ENCODE measurements around the gene IQCF2.
"Not testable (repeated sequence)": the region's sequence is repeated elsewhere in the genome, so short reads cannot be mapped to it uniquely, and the experiment has no call there.

IQCF2 gene

DNA sequence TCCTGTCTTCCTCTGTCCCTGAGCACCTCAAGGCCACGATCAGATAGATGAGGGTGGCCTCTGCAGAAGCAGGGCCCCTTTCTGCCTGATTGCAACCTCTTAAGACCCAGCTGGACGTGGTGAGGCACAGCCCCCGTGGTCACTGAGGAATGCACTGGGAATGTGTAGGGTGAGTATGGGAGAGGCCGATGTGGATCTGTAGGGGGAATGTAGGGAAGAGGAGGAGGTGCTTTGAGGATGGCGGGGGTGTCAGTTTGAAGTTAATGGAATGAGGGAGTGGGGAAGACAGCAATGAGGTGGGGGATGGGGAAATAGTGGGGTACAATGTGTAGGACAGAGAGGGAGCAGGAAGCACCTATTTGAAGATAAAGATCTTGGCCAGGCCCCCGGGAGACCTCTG lies 14.8 kb downstream of the IQCF2 start:
- in situ Hi-C loops (cut with MboI; ENCODE audit: low sequenced_read_pairs), result no loop called here

DNA sequence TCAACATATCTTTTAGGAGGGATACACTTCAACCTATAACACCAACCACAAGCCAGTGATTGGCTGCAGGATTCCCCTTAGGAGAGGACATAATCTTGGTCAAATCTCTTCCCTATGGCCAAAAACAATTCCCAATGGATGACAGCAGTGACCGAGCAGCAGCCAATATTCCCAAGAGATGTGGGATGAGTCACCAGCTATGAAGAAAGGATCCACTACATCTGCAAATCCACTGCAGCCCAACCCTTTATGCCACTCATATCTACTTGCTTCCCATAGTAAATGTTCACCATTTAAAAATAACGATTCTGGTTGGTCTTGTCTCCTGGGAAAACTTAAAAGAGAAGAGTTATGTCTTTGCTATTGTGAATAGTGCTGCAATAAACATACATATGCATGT lies 18.5 kb downstream of the IQCF2 start:
- in situ Hi-C loops (cut with MboI; ENCODE audit: low sequenced_read_pairs), result no loop called here

DNA sequence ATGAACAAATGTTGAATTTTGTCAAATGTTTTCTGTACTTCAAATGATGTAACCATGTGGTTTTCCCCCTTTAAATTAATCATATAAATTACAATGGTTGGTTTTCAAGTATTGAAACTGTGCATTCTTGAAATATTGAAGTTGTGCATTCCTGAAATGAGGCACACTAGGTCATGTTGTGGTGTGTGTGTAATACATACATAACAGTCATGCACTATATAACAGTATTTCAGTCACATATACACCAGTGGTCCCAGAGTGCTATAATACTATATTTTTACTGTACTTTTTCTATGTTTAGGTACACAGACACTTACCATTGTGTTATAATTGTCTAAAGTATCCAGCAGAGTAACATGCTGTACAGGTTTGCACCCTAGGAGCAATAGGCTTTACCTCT lies 25.0 kb downstream of the IQCF2 start:
- in situ Hi-C loops (cut with MboI; ENCODE audit: low sequenced_read_pairs), result no loop called here

DNA sequence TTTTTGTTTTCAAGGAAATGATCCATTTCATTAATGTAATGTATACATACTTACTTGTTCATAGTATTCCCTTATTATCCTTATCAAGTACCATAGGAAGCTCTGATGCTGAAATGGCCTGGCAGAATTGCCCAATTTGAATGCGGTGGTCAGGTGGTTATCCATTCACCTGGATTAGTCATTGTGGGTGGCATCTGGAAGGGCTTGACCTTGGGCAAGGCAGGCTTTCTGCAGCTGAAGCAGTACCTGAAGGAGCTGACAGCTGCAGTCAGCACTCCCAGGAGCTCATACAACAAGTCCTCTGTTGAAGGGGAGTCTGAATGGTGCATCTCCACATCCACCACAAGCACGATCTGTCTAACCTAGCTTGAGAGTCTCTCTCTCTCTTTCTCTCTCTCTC lies 26.2 kb downstream of the IQCF2 start:
- in situ Hi-C loops (cut with MboI; ENCODE audit: low sequenced_read_pairs), result no loop called here

DNA sequence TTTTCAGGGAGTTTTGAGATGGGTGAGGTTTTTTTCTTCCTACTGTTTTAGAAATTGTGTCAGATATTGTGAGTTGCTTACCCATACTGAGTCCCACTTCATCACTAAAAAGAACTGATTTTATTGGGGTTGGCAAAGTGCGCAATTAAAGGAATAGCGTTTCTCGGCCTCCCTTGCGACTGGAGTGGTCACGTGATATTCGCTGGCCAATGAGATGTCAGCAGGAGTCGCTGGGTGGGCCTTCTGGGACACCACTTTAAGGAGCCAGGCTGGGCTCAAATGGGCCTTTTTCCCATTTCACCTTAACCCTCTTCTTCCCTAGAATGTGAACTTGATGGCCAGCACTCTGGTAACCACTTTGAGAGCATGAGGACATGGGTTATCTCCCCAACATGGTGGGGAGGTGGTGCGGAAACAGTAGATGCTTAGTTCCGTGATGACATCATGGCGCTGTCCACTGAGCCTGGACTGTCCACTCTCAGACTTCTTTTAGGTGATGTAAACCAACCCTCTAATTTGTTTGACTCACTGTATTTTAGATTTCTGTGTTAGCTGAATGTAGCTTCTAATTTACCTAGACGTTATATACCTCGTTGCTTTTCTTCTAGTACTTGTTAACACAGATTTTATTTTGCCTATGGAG lies 27.2 kb downstream of the IQCF2 start:
- in situ Hi-C loops (cut with MboI; ENCODE audit: low sequenced_read_pairs), result no loop called here

DNA sequence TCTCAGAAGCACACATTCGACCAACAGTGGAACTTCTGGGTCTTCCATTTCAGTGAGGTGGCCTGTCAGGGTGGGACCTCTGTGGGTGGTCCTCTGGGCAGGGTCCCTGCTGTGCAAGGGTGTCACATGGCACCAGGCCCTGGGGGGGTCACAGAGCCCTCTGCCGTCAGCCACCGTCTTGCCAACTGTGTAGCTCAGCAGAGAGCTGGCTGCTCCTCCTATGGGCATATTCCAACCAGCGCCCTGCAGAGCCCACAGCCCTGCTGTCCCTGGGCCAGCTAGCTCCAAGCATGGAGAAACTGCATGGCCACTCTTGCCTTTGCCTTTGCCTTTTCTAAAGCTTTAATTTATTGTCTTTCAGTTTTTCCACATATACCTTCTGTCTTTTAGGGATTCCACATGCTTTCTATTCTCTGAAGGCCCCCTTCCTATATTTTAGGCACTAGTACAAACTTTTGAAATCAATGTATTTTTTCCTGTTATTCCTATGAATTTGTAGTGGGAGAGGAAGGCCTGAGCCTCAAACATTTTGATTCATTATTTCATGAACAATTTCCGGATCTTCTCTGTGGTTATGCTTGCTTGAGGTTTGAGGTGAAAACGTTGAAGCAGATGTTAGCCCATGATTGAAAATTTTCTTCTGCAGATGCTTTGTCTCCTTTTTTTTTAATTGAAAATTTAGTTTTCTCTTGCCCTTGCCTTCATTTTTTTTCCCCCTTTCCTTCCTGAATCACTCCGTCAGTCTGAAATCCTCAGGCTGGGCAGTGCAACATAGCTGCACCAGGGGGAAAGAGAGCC lies 30.0 kb downstream of the IQCF2 start:
- in situ Hi-C loops (cut with MboI; ENCODE audit: low sequenced_read_pairs), result no loop called here

DNA sequence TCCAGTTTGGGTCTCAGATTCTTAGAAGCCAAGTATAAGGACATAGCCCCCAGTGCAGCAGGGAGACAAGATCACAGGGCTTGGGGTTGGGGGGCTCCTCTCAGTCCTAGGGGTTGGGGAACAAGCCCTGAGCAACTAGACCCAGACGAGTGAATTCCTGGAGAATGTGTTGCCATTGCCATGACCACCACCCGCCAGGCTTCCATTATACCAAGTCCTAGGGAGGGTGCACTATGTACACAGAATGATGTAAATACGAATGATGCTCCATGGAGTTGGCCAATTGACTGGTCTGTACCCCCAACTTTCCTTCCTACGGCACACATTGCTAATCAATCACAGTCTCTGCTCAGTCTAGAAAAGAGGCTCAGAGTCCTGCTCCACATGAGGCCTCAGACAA lies 33.0 kb downstream of the IQCF2 start:
- in situ Hi-C loops (cut with MboI; ENCODE audit: low sequenced_read_pairs), result no loop called here

DNA sequence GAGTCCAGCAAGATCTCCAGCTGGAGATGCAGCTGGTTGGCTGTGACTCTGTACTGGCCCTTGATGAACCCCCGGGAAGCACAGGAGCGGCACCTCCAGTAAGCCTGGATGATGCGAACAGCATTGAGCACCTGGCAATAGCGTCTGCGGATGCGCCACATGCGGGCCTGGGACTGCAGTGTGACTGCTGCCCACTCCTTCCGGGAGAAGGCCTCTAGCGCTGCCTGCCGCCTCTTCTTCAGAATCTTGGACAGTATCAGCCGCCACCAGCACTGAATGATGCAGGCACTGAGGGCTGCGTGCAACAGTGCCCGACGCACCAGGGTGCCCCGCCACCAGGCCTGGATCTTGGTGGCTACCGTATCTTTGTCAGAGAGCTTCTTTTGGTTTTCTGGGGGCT lies 33.5 kb downstream of the IQCF2 start:
- in situ Hi-C loops (cut with MboI; ENCODE audit: low sequenced_read_pairs), result no loop called here

DNA sequence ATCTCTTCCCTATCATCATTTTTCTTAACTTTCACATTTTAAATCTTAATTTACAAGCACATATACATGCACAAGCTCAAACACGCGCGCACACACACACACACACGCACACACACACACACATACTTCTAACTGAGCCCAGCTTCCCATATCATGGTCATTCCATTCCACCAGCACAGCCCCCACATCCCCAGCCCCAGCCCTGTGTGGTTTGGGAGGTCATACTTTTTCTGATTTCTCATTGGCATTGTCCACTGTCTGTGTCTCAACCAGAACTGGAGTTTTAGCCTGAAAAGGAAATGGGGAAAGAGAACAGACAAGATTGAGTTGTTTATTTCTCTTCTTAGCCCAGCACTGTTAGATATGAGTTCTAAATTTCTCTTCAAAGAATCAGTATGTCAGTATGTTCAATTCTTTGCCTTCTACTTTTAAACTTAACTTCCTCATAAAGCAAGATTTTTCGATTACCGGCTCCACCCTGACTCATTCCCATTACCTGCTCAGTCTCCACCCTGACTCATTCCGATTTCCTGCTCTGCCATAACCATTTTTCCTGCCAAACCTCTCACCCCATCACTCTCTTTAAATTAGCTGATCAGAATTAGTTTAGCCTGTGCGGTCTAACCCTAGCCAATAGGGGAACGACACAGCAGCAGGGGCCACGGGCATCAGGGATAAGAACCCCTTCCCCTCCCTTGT lies 35.3 kb downstream of the IQCF2 start:
- in situ Hi-C loops (cut with MboI; ENCODE audit: low sequenced_read_pairs), result no loop called here

DNA sequence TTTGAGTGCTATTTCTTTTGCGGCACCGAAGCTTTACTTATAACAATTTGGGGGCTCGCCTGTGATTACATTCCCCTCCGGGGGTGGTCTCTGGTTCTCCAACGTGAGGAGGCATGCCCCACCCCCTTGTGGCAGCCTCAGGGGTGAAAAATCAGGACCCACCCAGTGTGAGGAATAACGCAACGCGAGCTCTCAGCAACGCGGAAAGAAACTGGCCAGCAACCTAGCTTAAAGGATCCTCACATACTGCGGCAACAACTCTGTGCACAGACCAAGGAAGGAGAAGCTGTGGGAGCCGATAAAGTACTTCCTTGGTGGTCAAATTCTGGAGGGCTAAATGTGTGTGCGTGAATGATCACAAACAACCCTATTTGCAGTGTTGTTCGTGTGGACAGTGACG lies 36.0 kb downstream of the IQCF2 start:
- in situ Hi-C loops (cut with MboI; ENCODE audit: low sequenced_read_pairs), result no loop called here

DNA sequence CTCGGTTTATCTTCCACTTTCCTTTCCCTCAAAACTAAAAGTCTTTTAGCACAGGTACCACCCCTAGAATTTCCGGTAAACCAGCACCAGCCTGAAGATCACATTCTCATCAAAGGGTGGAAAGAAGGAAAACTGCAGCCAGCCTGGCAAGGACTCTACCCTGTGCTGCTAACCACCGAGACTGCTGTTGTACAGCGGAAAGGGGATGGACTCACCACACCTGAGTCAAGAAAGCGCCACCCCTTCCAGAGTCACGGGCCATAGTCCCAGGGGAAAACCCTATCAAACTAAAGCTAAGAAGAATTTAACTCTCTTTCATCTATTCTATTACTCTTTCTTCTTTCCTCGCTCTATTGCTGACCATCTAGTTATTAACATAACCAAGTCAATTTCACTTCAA lies 38.6 kb downstream of the IQCF2 start:
- in situ Hi-C loops (cut with MboI; ENCODE audit: low sequenced_read_pairs), result not testable (repeated sequence)

DNA sequence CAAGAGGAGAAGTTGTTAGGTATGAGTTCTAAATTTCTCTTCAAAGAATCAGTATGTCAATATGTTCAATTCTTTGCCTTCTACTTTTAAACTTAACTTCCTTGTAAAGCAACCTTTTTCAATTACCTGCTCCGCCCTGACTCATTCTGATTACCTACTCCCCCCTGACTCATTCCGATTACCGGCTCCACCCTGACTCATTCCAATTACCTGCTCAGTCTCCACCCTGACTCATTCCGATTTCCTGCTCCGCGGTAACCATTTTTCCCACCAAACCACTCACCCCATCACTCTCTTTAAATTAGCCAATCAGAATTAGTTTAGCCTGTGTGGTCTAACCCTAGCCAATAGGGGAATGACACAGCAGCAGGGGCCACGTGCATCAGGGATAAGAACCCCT lies 40.9 kb downstream of the IQCF2 start:
- in situ Hi-C loops (cut with MboI; ENCODE audit: low sequenced_read_pairs), result not testable (repeated sequence)

DNA sequence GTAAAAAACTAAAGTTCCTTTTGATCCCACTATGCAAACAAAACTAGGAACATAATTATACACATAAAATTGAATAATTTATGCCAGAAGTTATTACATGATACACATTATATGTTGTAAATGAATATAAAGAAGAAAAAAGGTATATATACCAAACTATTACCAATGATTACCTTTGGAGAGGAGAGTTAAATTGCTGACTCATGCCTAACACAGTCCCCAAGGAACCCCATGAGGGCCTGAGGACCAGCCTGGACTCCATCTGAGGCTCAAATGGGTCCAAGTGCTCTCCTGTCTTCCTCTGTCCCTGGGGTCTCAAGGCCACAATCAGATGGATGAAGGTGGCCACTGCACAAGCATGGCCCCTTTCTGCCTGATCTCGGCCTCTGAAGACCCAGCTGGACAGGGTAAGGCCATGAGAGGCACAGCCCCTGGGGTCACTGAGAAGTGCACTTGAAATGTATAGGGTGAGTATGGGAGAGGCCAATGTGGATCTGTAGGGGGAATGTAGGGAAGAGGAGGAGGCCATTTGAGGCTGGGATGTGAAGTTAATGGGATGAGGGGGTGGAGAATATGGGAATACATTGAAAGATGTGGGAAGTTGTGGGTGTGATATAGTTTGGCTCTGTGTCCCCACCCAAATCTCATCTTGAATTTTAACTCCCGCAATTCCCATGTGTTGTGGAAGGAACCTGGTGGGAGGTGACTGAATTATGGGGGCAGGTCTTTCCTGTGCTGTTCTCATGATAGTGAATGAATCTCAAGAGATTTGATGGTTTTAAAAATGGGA lies 42.8 kb downstream of the IQCF2 start:
- in situ Hi-C loops (cut with MboI; ENCODE audit: low sequenced_read_pairs), result no loop called here

DNA sequence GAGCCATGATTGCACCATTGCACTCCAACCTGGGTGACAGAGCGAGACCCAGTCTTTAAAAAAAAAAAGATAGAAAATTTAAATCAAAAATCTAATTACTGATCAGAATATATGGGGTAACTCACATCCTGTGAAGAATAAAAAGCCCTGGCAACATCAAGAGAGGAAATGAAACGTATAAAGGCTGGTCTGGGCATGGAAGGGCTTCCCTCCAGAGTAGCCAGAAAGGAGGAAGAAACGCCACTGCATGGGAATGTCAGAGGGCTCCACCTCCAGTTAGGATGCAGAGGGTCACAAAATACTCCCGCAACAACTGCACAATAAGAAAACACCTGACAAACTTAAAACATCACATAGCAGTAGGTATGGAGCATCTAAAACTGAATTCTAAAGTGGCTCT lies 46.6 kb downstream of the IQCF2 start:
- in situ Hi-C loops (cut with MboI; ENCODE audit: low sequenced_read_pairs), result no loop called here

Data from HL-60/S4 (cell line).